Hematopoietic multipotent progenitor cell treated with erythropoietin and hydrocortisone succinate and interleukin-3 and kit ligand, for 4 days (in vitro differentiated cells): Measurements from ENCODE around the gene MGAT3.
"Not testable (repeated sequence)": the region's sequence is repeated elsewhere in the genome, so short reads cannot be mapped to it uniquely, and the experiment has no call there.

Experiments used
- DNase-seq: peaks from one replicate; pipeline ENCODE4 v3.0.0-alpha.2; 2015

MGAT3 gene

GRCh38 chr22:39518996-39519680 lies 62.3 kb downstream of the MGAT3 start:
- peak; percentile 72 for DNase-seq

DNA sequence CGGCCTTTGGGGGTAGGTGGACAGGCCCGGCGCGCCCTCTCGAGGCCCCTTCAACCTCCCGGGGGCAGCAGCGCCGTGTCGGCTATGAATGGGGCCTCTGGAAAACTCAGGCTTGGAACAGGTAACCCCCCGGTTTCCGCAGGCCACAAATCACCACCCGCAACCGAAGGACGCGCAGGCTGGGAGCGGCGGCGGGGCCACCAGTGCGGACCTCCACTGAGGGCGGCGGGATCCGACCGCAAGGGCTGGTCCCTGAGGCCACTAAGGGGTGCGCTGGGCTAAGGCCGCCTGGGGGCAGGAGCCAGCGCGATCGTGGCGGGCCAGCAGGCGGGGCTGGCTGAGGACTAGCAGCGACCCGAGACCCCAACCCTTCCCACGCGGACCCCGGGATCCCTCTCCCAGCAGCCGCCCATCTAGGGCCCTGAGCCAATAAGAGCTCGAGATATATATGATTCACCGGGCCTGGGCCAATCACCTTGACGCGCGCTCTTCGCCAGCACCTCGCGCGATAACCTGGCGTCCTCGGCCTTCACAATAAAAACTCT lies 62.9 kb downstream of the MGAT3 start:
- peak; percentile 100 for DNase-seq

DNA sequence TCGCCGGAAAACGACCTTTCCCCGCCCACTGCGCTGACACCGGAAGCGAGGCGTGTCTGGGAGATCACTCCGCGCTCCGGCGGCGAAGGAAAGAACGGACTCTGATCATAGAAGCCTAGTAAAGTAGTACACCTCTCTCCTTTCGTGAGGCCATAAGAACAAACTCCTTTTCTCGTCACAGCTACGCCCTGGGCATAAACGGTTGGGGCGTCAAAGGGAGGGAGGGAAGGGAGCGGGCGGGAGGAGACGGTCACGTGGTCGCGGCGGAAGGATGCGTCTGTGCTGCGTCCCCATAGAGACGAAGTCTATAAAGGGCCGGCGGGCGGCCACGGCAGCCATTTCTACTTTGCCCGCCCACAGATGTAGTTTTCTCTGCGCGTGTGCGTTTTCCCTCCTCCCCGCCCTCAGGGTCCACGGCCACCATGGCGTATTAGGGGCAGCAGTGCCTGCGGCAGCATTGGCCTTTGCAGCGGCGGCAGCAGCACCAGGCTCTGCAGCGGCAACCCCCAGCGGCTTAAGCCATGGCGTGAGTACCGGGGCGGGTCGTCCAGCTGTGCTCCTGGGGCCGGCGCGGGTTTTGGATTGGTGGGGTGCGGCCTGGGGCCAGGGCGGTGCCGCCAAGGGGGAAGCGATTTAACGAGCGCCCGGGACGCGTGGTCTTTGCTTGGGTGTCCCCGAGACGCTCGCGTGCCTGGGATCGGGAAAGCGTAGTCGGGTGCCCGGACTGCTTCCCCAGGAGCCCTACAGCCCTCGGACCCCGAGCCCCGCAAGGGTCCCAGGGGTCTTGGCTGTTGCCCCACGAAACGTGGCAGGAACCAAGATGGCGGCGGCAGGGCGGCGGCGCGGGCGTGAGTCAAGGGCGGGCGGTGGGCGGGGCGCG lies 63.7 kb downstream of the MGAT3 start, which contains the start of gene ATF4:
Gene ATF4 (plus strand): TSS at position 337 of the 880 bp plus-strand sequence. CDS start 884 bp downstream, outside the sequence.
- peak; percentile 91 for DNase-seq

GRCh38 chr22:39521106-39521885 lies 64.5 kb downstream of the MGAT3 start:
- not testable (repeated sequence) for DNase-seq

- not testable (repeated sequence) for DNase-seq
Measured at GRCh38 chr22:39522091-39522490, 65.3 kb downstream of the MGAT3 start.

- peak; percentile 64 for DNase-seq
Measured at GRCh38 chr22:39522567-39523300, 65.9 kb downstream of the MGAT3 start.

DNA sequence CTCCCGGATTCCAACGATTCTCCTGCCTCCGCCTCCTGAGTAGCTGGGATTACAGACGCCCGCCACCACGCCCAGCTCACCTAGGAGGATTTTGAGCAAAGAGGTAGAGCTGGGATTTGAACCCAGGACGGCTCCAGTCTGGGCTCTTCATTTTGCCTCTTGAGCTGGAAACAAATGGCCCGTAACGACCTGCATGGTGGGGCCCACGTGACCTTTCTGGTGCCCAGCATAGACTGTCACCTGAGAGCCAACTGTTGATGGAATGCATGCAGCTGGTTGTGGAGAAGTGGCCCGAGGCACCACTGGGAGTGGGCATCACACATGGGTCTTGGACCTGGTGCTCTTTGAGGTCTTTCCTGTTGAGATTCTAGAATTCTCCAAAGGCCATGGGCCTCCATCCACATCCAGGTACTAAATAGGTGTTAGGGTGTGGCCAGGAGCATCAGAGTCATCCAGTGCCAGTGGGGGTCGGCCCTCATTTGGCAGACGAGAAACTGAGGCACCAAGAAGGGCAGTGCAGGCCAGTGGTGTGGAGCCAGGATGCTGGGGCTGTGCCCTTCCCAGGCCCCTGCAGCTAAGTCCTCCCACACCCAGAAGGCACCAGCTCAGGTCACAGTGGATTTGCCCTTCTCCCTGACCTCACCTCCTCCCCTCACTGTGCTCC lies 67.4 kb downstream of the MGAT3 start:
- no peak for DNase-seq

GRCh38 chr22:39524753-39525657 lies 68.2 kb downstream of the MGAT3 start:
- no peak for DNase-seq

DNA sequence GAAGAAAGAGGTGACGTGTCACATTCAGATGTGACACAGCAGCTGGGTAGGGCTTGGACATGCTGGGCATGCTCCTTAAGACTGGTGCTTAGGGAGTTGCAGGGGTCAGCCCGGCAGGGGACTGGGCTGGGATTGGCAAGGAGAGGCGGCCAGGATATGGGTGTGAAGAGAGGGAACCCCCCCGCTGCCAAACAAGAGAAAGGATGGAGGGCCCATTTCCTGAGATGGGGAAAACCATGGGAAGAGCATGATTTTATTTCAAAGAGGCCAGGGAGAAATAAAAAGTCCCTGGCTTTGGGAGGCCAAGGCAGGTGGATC lies 68.8 kb downstream of the MGAT3 start:
- no peak for DNase-seq

GRCh38 chr22:39526736-39527171 lies 69.9 kb downstream of the MGAT3 start:
- DNase-seq, result peak; percentile 62

GRCh38 chr22:39527481-39527961 lies 70.7 kb downstream of the MGAT3 start:
- DNase-seq, result no peak

DNA sequence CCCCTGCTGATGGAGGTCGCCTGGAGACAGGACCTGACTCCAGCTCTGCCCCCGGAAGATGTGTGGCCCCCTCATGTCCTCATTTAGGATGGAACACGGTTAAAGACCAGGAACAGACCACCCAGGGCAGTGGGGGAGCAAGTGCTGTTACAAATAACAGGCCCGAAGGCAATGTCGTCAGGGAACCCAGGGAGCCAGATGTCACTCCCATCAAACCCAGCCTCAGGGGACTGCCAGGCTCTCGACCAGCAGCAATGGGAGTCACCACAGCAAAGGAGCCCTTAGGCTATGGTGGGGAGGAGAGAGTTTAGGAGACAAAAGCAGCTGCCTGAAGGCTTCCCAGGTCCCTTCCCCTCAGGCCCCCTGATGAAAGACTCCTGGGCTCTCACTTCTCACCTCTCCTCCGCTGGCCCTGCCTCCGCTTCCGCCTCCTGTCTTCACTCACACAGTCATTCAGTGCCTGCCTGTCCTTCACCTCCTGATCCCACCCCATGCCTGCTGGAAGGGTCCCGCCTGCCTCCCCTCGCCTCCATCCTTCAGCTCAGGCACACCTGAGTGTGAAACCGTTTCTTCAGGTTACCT lies 71.4 kb downstream of the MGAT3 start:
- no peak for DNase-seq

DNA sequence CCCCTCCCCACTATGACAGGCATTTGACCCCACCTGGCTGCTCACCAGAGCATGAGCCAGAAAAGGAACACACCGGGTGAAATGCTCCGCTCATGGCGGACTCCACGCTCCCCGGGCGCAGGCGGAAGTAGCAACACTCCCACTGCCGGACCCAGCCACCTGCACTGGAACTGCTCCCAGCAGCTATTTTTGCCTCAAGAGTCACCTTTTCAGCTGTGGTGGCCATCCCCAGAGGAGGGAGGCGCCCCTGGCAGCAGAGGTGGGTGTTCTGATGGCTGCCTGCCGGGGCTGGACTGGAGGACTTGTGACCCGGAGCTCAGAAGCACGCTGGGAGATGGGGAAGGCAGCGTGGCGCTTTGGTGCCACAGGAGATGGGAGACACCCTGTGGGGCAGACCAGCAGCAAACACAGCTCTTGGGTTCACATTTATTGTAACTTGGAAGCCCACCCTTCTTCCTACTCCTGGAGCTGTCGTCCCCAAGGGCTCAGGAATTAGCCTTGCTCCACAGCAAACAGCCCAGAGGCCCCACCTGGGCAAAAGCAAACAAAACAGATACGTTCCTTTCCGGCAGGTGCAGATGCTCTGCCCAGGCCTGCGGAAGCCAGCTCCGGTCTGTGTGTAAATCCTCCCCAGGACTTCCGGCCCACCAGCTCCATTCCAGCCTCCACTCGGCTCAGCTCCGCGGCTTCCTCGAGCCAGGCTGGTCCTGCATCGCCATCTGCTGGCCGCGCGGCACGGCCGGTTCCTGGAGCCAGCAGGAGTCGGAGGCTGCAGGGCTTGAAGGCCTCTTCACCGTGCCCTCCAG lies 72.1 kb downstream of the MGAT3 start:
- peak; percentile 96 for DNase-seq

- DNase-seq, result no peak
Measured at GRCh38 chr22:39529487-39529851, 72.7 kb downstream of the MGAT3 start.

DNA sequence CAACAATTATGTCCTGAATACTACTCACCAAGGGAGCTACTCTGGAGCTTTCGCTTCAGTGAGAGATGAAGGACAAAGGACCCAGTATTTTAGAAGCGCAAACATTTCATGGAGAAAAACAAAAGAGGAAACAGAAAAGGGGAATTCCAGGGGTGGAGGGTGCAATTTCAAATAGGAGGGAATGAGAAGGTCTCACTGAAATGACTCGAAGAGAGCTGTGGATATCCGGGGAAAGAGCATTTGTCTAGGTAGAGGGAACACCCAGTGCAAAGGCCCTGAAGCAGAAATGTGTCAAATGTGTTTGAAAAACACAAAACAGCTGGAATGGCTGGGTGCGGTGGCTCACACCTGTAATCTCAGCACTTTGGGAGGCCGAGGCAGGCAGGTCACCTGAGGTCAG lies 73.3 kb downstream of the MGAT3 start:
- no peak for DNase-seq

DNA sequence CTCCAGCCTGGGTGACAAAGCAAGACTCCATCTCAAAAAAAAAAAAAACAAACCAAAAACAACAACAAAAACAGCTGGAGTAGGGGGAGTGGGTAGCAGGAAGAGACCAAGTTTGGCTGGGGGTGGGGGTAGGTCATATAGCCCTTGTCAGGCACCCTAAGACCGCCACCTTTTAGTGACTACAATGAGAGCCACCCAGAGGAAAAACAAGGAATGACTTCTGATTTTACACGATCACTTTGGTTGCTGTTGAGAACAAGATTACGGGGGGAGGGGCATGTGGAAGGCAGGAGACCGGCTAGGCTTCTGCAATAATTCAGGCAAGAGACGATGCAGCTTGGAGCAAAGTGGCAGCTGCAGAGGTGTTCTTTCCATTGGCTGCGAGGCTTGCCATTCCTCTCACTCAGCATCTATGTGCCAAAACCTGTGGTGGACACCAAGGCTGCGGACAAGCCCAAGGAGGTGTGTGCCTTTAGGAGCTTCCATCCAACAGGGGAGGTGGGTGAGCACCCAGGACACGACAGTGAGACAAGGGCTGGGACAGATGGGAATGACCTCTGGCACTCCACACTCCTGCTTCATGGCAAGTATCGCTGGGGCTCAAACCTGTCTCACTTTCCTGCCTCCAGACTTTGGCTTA lies 74.0 kb downstream of the MGAT3 start:
- DNase-seq, result peak; percentile 92

DNA sequence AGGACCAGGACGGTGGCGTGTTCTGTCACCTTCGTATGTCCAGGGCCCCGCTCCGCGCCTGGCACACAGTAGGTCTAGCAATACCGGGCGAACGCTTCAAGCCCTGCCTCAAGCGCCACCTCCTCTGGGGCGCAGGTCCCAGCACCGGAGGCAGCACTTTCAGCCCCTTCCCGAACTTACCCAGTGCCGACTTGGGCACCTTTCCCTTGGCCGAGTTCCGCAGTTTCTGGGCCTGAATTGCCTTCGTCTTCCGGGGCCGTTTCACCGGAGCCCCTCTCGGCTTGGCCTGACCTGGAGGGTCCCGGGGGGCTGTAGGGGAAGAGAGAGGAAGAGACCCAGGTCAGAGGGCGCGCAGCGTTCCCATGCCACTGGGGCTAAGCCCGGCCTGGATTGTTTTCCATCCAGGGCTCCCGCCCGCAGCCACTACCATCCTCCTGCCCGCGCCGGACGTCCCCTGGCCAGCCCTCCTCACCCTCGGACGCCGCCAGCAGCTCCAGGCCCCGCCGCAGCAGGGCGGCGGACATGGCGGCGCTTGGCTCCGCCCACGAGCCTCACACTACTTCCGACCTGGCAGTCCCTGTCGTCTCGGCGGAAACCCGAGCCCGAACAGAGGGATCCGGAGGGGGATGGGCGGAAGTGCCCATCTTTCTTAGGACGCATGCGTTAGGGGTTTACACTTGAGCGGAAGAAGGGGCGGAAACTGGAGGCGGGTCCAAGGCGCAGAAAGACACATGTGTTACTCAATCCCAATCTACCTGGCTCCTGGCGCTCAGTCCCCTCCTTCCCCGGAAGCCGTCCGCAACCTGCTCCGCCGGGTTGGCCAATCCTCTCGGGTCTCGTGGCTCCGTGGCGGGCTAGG lies 75.6 kb downstream of the MGAT3 start, which contains the start of gene RPS19BP1:
Gene RPS19BP1 (minus strand): TSS at position 534 of the 859 bp plus-strand sequence. CDS start 10 bp downstream, at position 524.
- DNase-seq, result peak; percentile 100
